ENCODE data around the gene SPRY1. TPM values are rescaled to one million over a fixed set of nuclear protein-coding genes. Genes with fewer than 3 reads are reported as not detected.

SPRY1 gene
- total RNA-seq, result 100 to 1,000 TPM in 3 of 4 donors, 10 to 100 TPM in 1; 34.8 to 198 (median 170) TPM

GRCh38 chr4:123396307-123397143 is at the start of gene SPRY1:
Gene SPRY1 (plus strand): TSS chr4:123396795. CDS start chr4:123401592, 4,797 bp downstream.
- no peaks in the 10 kb centered on the region for H3K4me1 ChIP-seq
- intact Hi-C loops (cut with DNase I; ENCODE audit: low total_unique reads), result no loop called here
- H3K27me3 ChIP-seq, result no peaks in the 10 kb centered on the region
- peak within 1 kb of the TSS; percentile 85 to 91 for H3K27ac ChIP-seq
- peak within 1 kb of the TSS; percentile 56 to 64 for H3K4me3 ChIP-seq
- H3K36me3 ChIP-seq, result no peaks in the 10 kb centered on the region
- peak; percentile 78 to 81 for TF ChIP-seq POLR2A (IDR thresholded peaks at IDR 0.05)
- TF ChIP-seq, protein P1, sequence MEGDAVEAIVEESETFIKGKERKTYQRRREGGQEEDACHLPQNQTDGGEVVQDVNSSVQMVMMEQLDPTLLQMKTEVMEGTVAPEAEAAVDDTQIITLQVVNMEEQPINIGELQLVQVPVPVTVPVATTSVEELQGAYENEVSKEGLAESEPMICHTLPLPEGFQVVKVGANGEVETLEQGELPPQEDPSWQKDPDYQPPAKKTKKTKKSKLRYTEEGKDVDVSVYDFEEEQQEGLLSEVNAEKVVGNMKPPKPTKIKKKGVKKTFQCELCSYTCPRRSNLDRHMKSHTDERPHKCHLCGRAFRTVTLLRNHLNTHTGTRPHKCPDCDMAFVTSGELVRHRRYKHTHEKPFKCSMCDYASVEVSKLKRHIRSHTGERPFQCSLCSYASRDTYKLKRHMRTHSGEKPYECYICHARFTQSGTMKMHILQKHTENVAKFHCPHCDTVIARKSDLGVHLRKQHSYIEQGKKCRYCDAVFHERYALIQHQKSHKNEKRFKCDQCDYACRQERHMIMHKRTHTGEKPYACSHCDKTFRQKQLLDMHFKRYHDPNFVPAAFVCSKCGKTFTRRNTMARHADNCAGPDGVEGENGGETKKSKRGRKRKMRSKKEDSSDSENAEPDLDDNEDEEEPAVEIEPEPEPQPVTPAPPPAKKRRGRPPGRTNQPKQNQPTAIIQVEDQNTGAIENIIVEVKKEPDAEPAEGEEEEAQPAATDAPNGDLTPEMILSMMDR (IDR thresholded peaks at IDR 0.05), result no peak
- DNase-seq, result peak; percentile 86 to 89
- no peaks in the 10 kb centered on the region for H3K9me3 ChIP-seq

GRCh38 chr4:123346951-123347350 is 49.6 kb upstream of the SPRY1 start:
- Histone ChIP-seq H3K27me3 (no peaks in the 10 kb centered on the region), H3K36me3 (no peaks in the 10 kb centered on the region), H3K27ac (no peak overlapping the region), H3K4me1 (peaks cover 0 to 4% of the 10 kb centered on the region in 2 donors), H3K9me3 (no peaks in the 10 kb centered on the region), H3K4me3 (no peak overlapping the region)
- intact Hi-C loops (cut with DNase I; ENCODE audit: low total_unique reads), result no loop called here
- no peak for DNase-seq
- no peak for TF ChIP-seq POLR2A (IDR thresholded peaks at IDR 0.05)
- TF ChIP-seq, protein P1 (IDR thresholded peaks at IDR 0.05), result no peak

GRCh38 chr4:123348946-123349345 is 47.6 kb upstream of the SPRY1 start:
- Histone ChIP-seq H3K36me3 (no peaks in the 10 kb centered on the region), H3K9me3 (no peaks in the 10 kb centered on the region), H3K4me3 (no peak overlapping the region), H3K4me1 (peaks cover 0 to 4% of the 10 kb centered on the region in 2 donors), H3K27me3 (no peaks in the 10 kb centered on the region), H3K27ac (no peak overlapping the region)
- DNase-seq, result no peak
- intact Hi-C loops (cut with DNase I; ENCODE audit: low total_unique reads), result no loop called here
- no peak for TF ChIP-seq POLR2A (IDR thresholded peaks at IDR 0.05)
- TF ChIP-seq, protein P1 (IDR thresholded peaks at IDR 0.05), result no peak

- peaks cover 0 to 4% of the 10 kb centered on the region in 2 donors for H3K4me1 ChIP-seq
- DNase-seq, result no peak
- TF ChIP-seq POLR2A (IDR thresholded peaks at IDR 0.05), result no peak
- TF ChIP-seq, protein P1 (IDR thresholded peaks at IDR 0.05), result no peak
- intact Hi-C loops (cut with DNase I; ENCODE audit: low total_unique reads), result no loop called here
- H3K27ac ChIP-seq, result no peak overlapping the region
- H3K27me3 ChIP-seq, result no peaks in the 10 kb centered on the region
- H3K4me3 ChIP-seq, result no peak overlapping the region
- no peaks in the 10 kb centered on the region for H3K36me3 ChIP-seq
- H3K9me3 ChIP-seq, result no peaks in the 10 kb centered on the region
Observed at GRCh38 chr4:123349421-123350190, 47.0 kb upstream of the SPRY1 start.

- H3K36me3 ChIP-seq, result no peaks in the 10 kb centered on the region
- no peak for DNase-seq
- no peaks in the 10 kb centered on the region for H3K9me3 ChIP-seq
- no peak overlapping the region for H3K4me3 ChIP-seq
- H3K4me1 ChIP-seq, result peaks cover 0 to 4% of the 10 kb centered on the region in 2 donors
- intact Hi-C loops (cut with DNase I; ENCODE audit: low total_unique reads), result no loop called here
- H3K27me3 ChIP-seq, result no peaks in the 10 kb centered on the region
- H3K27ac ChIP-seq, result no peak overlapping the region
- TF ChIP-seq, protein P1 (IDR thresholded peaks at IDR 0.05), result no peak
- no peak for TF ChIP-seq POLR2A (IDR thresholded peaks at IDR 0.05)
Observed at GRCh38 chr4:123350191-123350544, 46.4 kb upstream of the SPRY1 start.

Data from uterus (tissue), 4 donors.